Sigmoid colon (tissue), 7 donors: ENCODE data around the gene RPN2. TPM values are rescaled to one million over a fixed set of nuclear protein-coding genes. Genes with fewer than 3 reads are reported as not detected.

ENCODE experiments used
- DNase-seq: peaks from one replicate; pipeline ENCODE4 v3.0.0-alpha.2; 2019
- H3K27ac ChIP-seq, 4 donors: fragments of 200-600 bp; sonication (generic); one replicate each; pipeline ENCODE4 v1.5.1; 2016 to 2019; ENCODE audit warnings: mild to moderate bottlenecking in 1 of 4
- H3K27me3 ChIP-seq, 3 donors: fragments of 200-600 bp; sonication (generic); one replicate each; pipeline ENCODE4 v1.5.1; 2019; ENCODE audit warnings: mild to moderate bottlenecking in 1 of 3
- H3K36me3 ChIP-seq, 4 donors: fragments of 200-600 bp; sonication (generic); one replicate each; pipeline ENCODE4 v1.5.1; 2016 to 2019
- H3K4me1 ChIP-seq, 4 donors: fragments of 200-600 bp; sonication (generic); one replicate each; pipeline ENCODE4 v1.5.1; 2017 to 2019
- H3K4me3 ChIP-seq, 4 donors: fragments of 200-600 bp; sonication (generic); one replicate each; pipeline ENCODE4 v1.5.1; 2017 to 2019; ENCODE audit warnings: mild to moderate bottlenecking in 2 of 4, moderate library complexity in 1 of 4
- H3K9me3 ChIP-seq, 4 donors: fragments of 200-600 bp in 3 of 4; sonication (generic) in 3 of 4; one replicate each; pipeline versions ENCODE4 v1.5.1 to v1.6.1; 2013 to 2019
- EP300 ChIP-seq, 4 donors: sonication (generic); formaldehyde crosslinking; IDR thresholded peaks; one replicate each; pipeline ENCODE4 v1.6.1; 2017; ENCODE audit warnings: antibody characterized with exemption in 4 of 4
- POLR2A ChIP-seq, 2 donors: fragments of 450-650 bp; IDR thresholded peaks; one replicate each; pipeline ENCODE4 v1.6.1; 2016; ENCODE audit warnings: antibody characterized with exemption in 2 of 2, mild to moderate bottlenecking in 2 of 2, moderate library complexity in 2 of 2
- POLR2AphosphoS5 ChIP-seq, 4 donors: sonication (generic); formaldehyde crosslinking; IDR thresholded peaks; one replicate each; pipeline ENCODE4 v1.6.1; 2017; ENCODE audit warnings: antibody characterized with exemption in 4 of 4
- WGBS, 2 donors: extraction: QIAGEN DNeasy Blood & Tissue Kit; methylation state at CpG; one replicate each; pipeline ENCODE4 v1.1.7; 2013; 5-methylcytosine and 5-hydroxymethylcytosine counted together
- intact Hi-C: fragments of 100-400 bp; cut with DNase I; formaldehyde crosslinking; loops from one replicate; pipeline ENCODE4 v1.15.1; 2023
- polyA plus RNA-seq, 3 donors: library from polyadenylated mRNA; stranded (reverse); fragments of 200-250 nt; gene quantifications; one replicate each; pipeline ENCODE4 v1.2.3, GENCODE V29; 2013
- total RNA-seq, 4 donors: library from RNA; depleted of rRNA; stranded (reverse); fragments of >200 nt; gene quantifications; one replicate each; pipeline ENCODE4 v1.1.0, GENCODE V29; 2016
- TF ChIP-seq, protein P1 (sequence below), 4 experiments: fragments of 450-650 bp in 3 of 4; fragments of 200-600 bp in 1 of 4; IDR thresholded peaks; one replicate each; pipeline ENCODE4 v1.5.1; 2016 to 2019; ENCODE audit warnings: antibody characterized with exemption in 4 of 4, mild to moderate bottlenecking in 3 of 4, moderate library complexity in 2 of 4
- donor health status: healthy with polysubstance abuse.
- donor health status: Bipolar disorder and iron deficiency.
- donor health status: healthy.

Gene RPN2
- total and polyA plus RNA-seq, 7 donors: 21.6 to 142 (median 72.8) TPM

DNA sequence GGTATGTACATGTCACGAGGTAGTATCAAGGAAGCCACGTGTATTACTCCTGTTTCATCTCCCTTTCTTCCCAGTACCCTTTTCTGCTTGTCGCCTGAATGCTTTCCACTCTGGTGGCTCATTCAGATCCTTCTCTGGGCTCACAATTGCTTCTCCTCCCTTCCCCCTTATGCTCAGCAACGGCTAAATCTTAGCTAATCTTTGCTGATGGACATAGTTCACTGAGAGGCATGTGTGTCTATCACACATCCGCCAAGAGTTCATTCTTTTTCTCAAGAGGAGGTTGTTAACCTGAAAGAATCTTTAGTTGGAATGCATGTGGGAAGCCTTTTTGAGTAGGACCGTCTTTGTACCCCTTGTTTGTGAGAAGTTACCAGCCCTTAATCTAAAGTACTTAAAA is 26.0 kb downstream of the RPN2 start:
- H3K27me3 ChIP-seq: no peaks in the 10 kb centered on the region
- no peak overlapping the region for H3K27ac ChIP-seq
- no peak overlapping the region for H3K4me3 ChIP-seq
- TF ChIP-seq POLR2A (IDR thresholded peaks at IDR 0.05): no peak
- TF ChIP-seq POLR2AphosphoS5 (IDR thresholded peaks at IDR 0.05): no peak
- TF ChIP-seq, protein P1, sequence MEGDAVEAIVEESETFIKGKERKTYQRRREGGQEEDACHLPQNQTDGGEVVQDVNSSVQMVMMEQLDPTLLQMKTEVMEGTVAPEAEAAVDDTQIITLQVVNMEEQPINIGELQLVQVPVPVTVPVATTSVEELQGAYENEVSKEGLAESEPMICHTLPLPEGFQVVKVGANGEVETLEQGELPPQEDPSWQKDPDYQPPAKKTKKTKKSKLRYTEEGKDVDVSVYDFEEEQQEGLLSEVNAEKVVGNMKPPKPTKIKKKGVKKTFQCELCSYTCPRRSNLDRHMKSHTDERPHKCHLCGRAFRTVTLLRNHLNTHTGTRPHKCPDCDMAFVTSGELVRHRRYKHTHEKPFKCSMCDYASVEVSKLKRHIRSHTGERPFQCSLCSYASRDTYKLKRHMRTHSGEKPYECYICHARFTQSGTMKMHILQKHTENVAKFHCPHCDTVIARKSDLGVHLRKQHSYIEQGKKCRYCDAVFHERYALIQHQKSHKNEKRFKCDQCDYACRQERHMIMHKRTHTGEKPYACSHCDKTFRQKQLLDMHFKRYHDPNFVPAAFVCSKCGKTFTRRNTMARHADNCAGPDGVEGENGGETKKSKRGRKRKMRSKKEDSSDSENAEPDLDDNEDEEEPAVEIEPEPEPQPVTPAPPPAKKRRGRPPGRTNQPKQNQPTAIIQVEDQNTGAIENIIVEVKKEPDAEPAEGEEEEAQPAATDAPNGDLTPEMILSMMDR (IDR thresholded peaks at IDR 0.05): no peak
- TF ChIP-seq EP300 (IDR thresholded peaks at IDR 0.05): no peak
- peaks cover 0 to 14% (median 7%) of the 10 kb centered on the region in 4 donors for H3K4me1 ChIP-seq
- 81 to 88% methylated on average over 6 of the region's 6 CpGs for WGBS, 2 donors
- no peak for DNase-seq
- peaks cover 18 to 84% (median 46%) of the 10 kb centered on the region in 4 donors for H3K36me3 ChIP-seq
- intact Hi-C loops: loop anchor here (10.0 kb wide), 1 partner anchor 180 kb away; no protein-coding TSS in a partner anchor
- no peaks in the 10 kb centered on the region for H3K9me3 ChIP-seq

DNA sequence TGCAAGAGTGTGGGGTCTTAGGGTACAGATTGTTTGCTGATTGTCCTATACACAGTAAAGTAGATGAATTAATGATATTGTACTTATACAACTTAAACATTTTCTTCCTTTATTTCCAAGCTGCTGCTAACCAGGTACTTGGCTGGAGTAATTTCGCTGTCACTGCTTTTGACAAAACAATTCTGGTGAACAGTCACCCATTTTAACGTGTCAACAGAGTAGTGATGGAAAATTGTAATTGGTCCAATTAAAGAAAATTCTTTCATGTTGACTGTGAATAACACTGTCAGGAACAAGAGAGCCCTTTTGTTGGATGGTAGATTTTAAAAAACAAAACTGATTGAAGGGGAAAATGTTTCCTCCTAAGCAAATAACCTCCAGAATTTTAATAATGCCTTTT is 26.7 kb downstream of the RPN2 start:
- intact Hi-C loops: loop anchor here (10.0 kb wide), 1 partner anchor 179 kb away; no protein-coding TSS in a partner anchor
- H3K4me1 ChIP-seq: peaks cover 0 to 14% (median 7%) of the 10 kb centered on the region in 4 donors
- no peaks in the 10 kb centered on the region for H3K9me3 ChIP-seq
- peaks cover 18 to 84% (median 48%) of the 10 kb centered on the region in 4 donors for H3K36me3 ChIP-seq
- no peak overlapping the region for H3K4me3 ChIP-seq
- H3K27ac ChIP-seq: no peak overlapping the region
- no peak for DNase-seq
- 73 to 85% methylated on average over 2 of the region's 2 CpGs for WGBS, 2 donors
- no peak for TF ChIP-seq EP300 (IDR thresholded peaks at IDR 0.05)
- TF ChIP-seq POLR2AphosphoS5 (IDR thresholded peaks at IDR 0.05): no peak
- no peak for TF ChIP-seq POLR2A (IDR thresholded peaks at IDR 0.05)
- no peaks in the 10 kb centered on the region for H3K27me3 ChIP-seq

- no peak for TF ChIP-seq POLR2A (IDR thresholded peaks at IDR 0.05)
- TF ChIP-seq, protein P1 (IDR thresholded peaks at IDR 0.05): no peak
- TF ChIP-seq POLR2AphosphoS5 (IDR thresholded peaks at IDR 0.05): no peak
- TF ChIP-seq EP300 (IDR thresholded peaks at IDR 0.05): no peak
- Histone ChIP-seq H3K27ac (no peak overlapping the region), H3K27me3 (no peaks in the 10 kb centered on the region), H3K36me3 (peaks cover 18 to 88% (median 54%) of the 10 kb centered on the region in 4 donors), H3K4me1 (peaks cover 0 to 7% (median 4%) of the 10 kb centered on the region in 4 donors), H3K9me3 (no peaks in the 10 kb centered on the region), H3K4me3 (no peak overlapping the region)
- intact Hi-C loops: loop anchor here (10.0 kb wide), 1 partner anchor 178 kb away; no protein-coding TSS in a partner anchor
- no peak for DNase-seq
- WGBS, 2 donors: 98% methylated on average over 11 of the region's 11 CpGs
Observed at GRCh38 chr20:37207171-37207570, 28.0 kb downstream of the RPN2 start.

GRCh38 chr20:37209193-37209592 is 30.1 kb downstream of the RPN2 start:
- Histone ChIP-seq H3K4me1 (peaks cover 0 to 6% (median 0%) of the 10 kb centered on the region in 4 donors), H3K27ac (no peak overlapping the region), H3K4me3 (no peak overlapping the region), H3K27me3 (no peaks in the 10 kb centered on the region), H3K36me3 (peaks cover 13 to 100% (median 53%) of the 10 kb centered on the region in 4 donors), H3K9me3 (no peaks in the 10 kb centered on the region)
- TF ChIP-seq POLR2AphosphoS5 (IDR thresholded peaks at IDR 0.05) (no peak), EP300 (IDR thresholded peaks at IDR 0.05) (no peak), POLR2A (IDR thresholded peaks at IDR 0.05) (no peak)
- TF ChIP-seq, protein P1 (IDR thresholded peaks at IDR 0.05): no peak
- intact Hi-C loops: loop anchor here (10.0 kb wide), 1 partner anchor 176 kb away; no protein-coding TSS in a partner anchor
- 98 to 99% methylated on average over 3 of the region's 3 CpGs for WGBS, 2 donors
- no peak for DNase-seq

DNA sequence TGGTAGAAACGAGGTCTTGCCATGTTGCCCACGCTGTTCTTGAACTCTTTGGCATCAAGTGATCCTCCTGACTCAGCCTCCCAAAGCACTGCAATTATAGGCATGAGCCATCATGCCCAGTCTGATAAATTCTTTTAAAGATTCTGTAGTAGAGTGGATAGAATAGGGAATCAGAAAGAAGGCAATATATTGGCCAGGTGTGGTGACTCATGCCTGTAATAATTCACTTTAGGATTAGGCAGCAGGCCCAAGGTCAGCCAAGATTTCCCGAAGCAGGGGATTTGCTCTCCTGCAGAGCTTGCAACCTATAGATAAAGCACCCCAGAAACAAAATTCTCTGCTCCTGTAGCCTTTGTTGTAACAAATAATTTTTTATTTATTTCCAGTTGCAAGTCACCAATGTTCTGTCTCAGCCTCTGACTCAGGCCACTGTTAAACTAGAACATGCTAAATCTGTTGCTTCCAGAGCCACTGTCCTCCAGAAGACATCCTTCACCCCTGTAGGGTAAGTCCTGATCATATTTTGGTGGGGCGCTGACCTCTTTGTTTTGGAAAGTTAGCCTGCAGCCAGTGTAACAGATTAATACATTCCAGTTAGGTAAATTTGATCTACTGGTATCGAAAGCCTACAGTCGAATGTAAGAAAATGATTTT is 30.7 kb downstream of the RPN2 start:
- H3K27me3 ChIP-seq: no peaks in the 10 kb centered on the region
- WGBS, 2 donors: 66 to 90% methylated on average over 6 of the region's 6 CpGs
- peaks cover 10 to 100% (median 52%) of the 10 kb centered on the region in 4 donors for H3K36me3 ChIP-seq
- TF ChIP-seq POLR2A (IDR thresholded peaks at IDR 0.05): no peak
- TF ChIP-seq, protein P1 (IDR thresholded peaks at IDR 0.05): no peak
- TF ChIP-seq EP300 (IDR thresholded peaks at IDR 0.05): no peak
- TF ChIP-seq POLR2AphosphoS5 (IDR thresholded peaks at IDR 0.05): no peak
- H3K4me1 ChIP-seq: peaks cover 0 to 6% (median 0%) of the 10 kb centered on the region in 4 donors
- H3K9me3 ChIP-seq: no peaks in the 10 kb centered on the region
- no peak for DNase-seq
- intact Hi-C loops: loop anchor here (10.0 kb wide), 1 partner anchor 175 kb away; no protein-coding TSS in a partner anchor
- no peak overlapping the region for H3K4me3 ChIP-seq
- H3K27ac ChIP-seq: no peak overlapping the region
